Thoracic aorta (tissue), 2 donors: ENCODE results near the gene MLH3. TPM values are rescaled to one million over a fixed set of nuclear protein-coding genes. Genes with fewer than 3 reads are reported as not detected.
"Not testable (repeated sequence)": the region's sequence is repeated elsewhere in the genome, so short reads cannot be mapped to it uniquely, and the experiment has no call there.

ENCODE experiments used
- ATAC-seq: fragments of 150-250 bp; one replicate; pipeline ENCODE4 v1.8.0; 2017; ENCODE audit warnings: low read depth; ENCODE audit not compliant: insufficient number of reproducible peaks, low FRiP score
- DNase-seq: peaks from one replicate; pipeline ENCODE4 v3.0.0-alpha.2; 2020; ENCODE audit warnings: low spot score
- H3K27ac ChIP-seq, 2 donors: fragments of 200-600 bp; sonication (generic); 1 replicate in 1 of 2; 2 replicates in 1 of 2; pipeline ENCODE4 v1.5.1; 2016; ENCODE audit warnings: mild to moderate bottlenecking in 2 of 2, moderate library complexity in 2 of 2
- H3K27me3 ChIP-seq: fragments of 200-600 bp; sonication (generic); replicated peaks from 2 replicates; pipeline ENCODE4 v1.6.0; 2016; ENCODE audit warnings: mild to moderate bottlenecking; ENCODE audit not compliant: insufficient read depth
- H3K36me3 ChIP-seq: fragments of 200-600 bp; sonication (generic); one replicate; pipeline ENCODE4 v1.5.1; 2016
- H3K4me1 ChIP-seq, 2 donors: fragments of 200-600 bp; sonication (generic); 1 replicate in 1 of 2; 2 replicates in 1 of 2; pipeline versions ENCODE4 v1.5.1 to v1.6.0; 2016; ENCODE audit warnings: low read depth in 2 of 2, mild to moderate bottlenecking in 1 of 2; ENCODE audit not compliant: control insufficient read depth in 1 of 2
- H3K4me3 ChIP-seq: fragments of 200-600 bp; sonication (generic); 2 replicates; pipeline ENCODE4 v1.5.1; 2016; ENCODE audit warnings: mild to moderate bottlenecking
- H3K9me3 ChIP-seq: fragments of 200-600 bp; sonication (generic); 2 replicates; pipeline ENCODE4 v1.5.1; 2016
- CTCF ChIP-seq: fragments of 200-600 bp; sonication (generic); IDR thresholded peaks from one replicate; pipeline ENCODE4 v1.5.1; 2019; ENCODE audit warnings: antibody characterized with exemption
- total RNA-seq, 2 donors: library from RNA; depleted of rRNA; stranded (reverse); fragments of >200 nt; gene quantifications; one replicate each; pipeline versions ENCODE4 v1.1.0 to v1.2.3, GENCODE V29; 2016

Gene MLH3
- total RNA-seq, 2 donors from 2014 or later = 17.9 to 30.2 TPM

- H3K36me3 ChIP-seq = peaks cover 37% of the 10 kb centered on the region
- no peak for ATAC-seq
- H3K4me3 ChIP-seq = no peak overlapping the region
- H3K27ac ChIP-seq = no peak overlapping the region
- H3K27me3 ChIP-seq = no peaks in the 10 kb centered on the region
- H3K4me1 ChIP-seq = peaks cover 8 to 28% of the 10 kb centered on the region in 2 donors
- no peak for DNase-seq
- H3K9me3 ChIP-seq = no peaks in the 10 kb centered on the region
- no peak for TF ChIP-seq CTCF
These were observed 45.9 kb downstream of the MLH3 start for GRCh38 chr14:75005357-75005756.

- Histone ChIP-seq H3K36me3 (peaks cover 27% of the 10 kb centered on the region), H3K4me1 (peaks cover 8 to 25% of the 10 kb centered on the region in 2 donors), H3K27ac (peak overlapping the region; percentile 74 to 82), H3K27me3 (no peaks in the 10 kb centered on the region), H3K9me3 (no peaks in the 10 kb centered on the region), H3K4me3 (peak overlapping the region; percentile 95)
- ATAC-seq = no peak
- TF ChIP-seq CTCF = no peak
- DNase-seq = no peak
These were observed 47.8 kb downstream of the MLH3 start for GRCh38 chr14:75003250-75004027.

- ATAC-seq (peak; percentile 100), DNase-seq (peak; percentile 93)
- H3K9me3 ChIP-seq = no peaks in the 10 kb centered on the region
- peak; percentile 23 for TF ChIP-seq CTCF
- H3K4me1 ChIP-seq = peaks cover 8 to 25% of the 10 kb centered on the region in 2 donors
- peaks cover 20% of the 10 kb centered on the region for H3K36me3 ChIP-seq
- no peaks in the 10 kb centered on the region for H3K27me3 ChIP-seq
- H3K4me3 ChIP-seq = peak within 1 kb of the TSS; percentile 95
- peak within 1 kb of the TSS; percentile 74 to 82 for H3K27ac ChIP-seq
These were observed 48.6 kb downstream of the MLH3 start, which contains the start of gene EIF2B2 for GRCh38 chr14:75002392-75003249. Gene EIF2B2 (plus strand): TSS chr14:75002921. CDS start chr14:75002991, 70 bp downstream.

DNA sequence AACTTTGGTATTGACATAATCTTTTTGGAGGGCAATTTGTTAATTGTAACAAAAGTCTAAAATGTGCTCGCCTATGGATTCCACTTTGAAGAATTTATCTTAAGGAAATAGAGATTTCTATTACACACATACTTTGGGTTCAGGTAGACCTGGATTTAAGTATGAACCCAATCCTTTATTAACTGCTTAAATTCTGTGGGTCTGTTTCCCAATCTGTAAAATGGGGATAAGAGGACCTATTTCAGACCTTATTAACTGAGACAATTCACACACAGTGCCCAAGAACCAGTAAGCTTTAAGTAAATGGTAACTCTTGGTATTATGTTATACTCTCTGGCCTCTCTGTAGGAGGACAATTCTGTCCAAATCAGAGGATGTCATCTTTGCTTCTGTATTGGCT is 49.4 kb downstream of the MLH3 start:
- Histone ChIP-seq H3K36me3 (peaks cover 15% of the 10 kb centered on the region), H3K27ac (peak overlapping the region; percentile 74 to 82), H3K27me3 (no peaks in the 10 kb centered on the region), H3K4me1 (peaks cover 8 to 25% of the 10 kb centered on the region in 2 donors), H3K9me3 (no peaks in the 10 kb centered on the region), H3K4me3 (peak overlapping the region; percentile 95)
- DNase-seq (no peak), ATAC-seq (no peak)
- no peak for TF ChIP-seq CTCF

DNA sequence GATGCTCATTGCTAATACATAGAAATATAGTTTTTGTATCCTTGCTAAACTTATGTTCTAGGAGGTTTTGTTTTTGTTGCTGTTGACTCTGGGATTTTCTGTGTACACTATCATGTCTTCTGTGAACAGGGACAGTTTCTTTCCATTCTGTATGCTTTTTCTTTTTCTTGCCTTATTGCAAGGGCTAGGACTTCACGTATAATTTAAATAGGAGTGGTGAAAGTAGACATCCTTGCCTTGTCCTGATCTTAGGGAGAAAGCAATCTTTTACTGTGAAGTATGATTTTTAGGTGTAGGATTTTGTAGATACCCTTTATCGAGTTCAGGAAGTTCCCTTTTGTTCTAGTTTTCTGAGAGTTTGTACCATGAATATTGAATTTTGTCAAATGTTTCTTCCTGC is 50.0 kb downstream of the MLH3 start:
- no peak for TF ChIP-seq CTCF
- no peak overlapping the region for H3K4me3 ChIP-seq
- peaks cover 8% of the 10 kb centered on the region for H3K36me3 ChIP-seq
- H3K27ac ChIP-seq = no peak overlapping the region
- H3K27me3 ChIP-seq = no peaks in the 10 kb centered on the region
- DNase-seq (no peak), ATAC-seq (no peak)
- no peaks in the 10 kb centered on the region for H3K9me3 ChIP-seq
- H3K4me1 ChIP-seq = peaks cover 8 to 25% of the 10 kb centered on the region in 2 donors

GRCh38 chr14:74995781-74996180 is 55.5 kb downstream of the MLH3 start:
- not testable (repeated sequence) for DNase-seq, H3K36me3 ChIP-seq, H3K27ac ChIP-seq, H3K9me3 ChIP-seq, ATAC-seq, H3K27me3 ChIP-seq, H3K4me3 ChIP-seq
- peaks cover 11 to 13% of the 10 kb centered on the region in 2 donors for H3K4me1 ChIP-seq

DNA sequence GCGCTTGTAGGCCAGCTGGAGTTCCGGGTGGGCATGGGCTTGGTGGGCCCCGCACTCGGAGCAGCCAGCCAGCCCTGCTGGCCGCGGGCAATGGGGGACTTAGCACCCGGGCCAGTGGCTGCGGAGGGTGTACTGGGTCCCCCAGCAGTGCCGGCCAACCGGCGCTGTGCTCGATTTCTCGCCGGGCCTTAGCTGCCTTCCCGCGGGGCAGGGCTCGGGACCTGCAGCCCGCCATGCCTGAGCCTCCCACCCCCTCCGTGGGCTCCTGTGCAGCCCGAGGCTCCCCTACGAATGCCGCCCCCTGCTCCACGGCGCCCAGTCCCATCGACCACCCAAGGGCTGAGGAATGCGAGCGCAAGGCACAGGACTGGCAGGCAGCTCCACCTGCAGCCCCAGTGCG is 57.1 kb downstream of the MLH3 start:
- DNase-seq, H3K4me3 ChIP-seq, H3K36me3 ChIP-seq, H3K9me3 ChIP-seq, H3K27ac ChIP-seq, H3K27me3 ChIP-seq, ATAC-seq: not testable (repeated sequence)
- H3K4me1 ChIP-seq = peaks cover 11 to 13% of the 10 kb centered on the region in 2 donors
